Body of pancreas (tissue), 4 donors: ENCODE data around the gene PTPRN2. TPM values are rescaled to one million over a fixed set of nuclear protein-coding genes. Genes with fewer than 3 reads are reported as not detected.

Experiments used
- ATAC-seq: fragments of 150-250 bp; one replicate; pipeline ENCODE4 v1.9.1; 2016
- DNase-seq, 4 donors: peaks; one replicate each; pipeline ENCODE4 v3.0.0-alpha.2; 2019
- H3K27ac ChIP-seq, 4 donors: fragments of 200-600 bp; sonication (generic); 1 replicate in 3 of 4; 2 replicates in 1 of 4; pipeline versions ENCODE4 v1.5.1 to v1.6.1; 2016 to 2019; ENCODE audit warnings: mild to moderate bottlenecking in 1 of 4, mixed read lengths in 1 of 4, moderate library complexity in 1 of 4
- H3K27me3 ChIP-seq, 2 donors: fragments of 200-600 bp; sonication (generic); one replicate each; pipeline ENCODE4 v1.6.0; 2016; ENCODE audit warnings: mild to moderate bottlenecking in 1 of 2
- H3K36me3 ChIP-seq, 2 donors: fragments of 200-600 bp; sonication (generic); replicated peaks in 1 of 2; 2 replicates each; pipeline ENCODE4 v1.5.1; 2016; ENCODE audit warnings: low read depth in 2 of 2; ENCODE audit not compliant: insufficient read depth in 1 of 2
- H3K4me1 ChIP-seq: fragments of 200-600 bp; sonication (generic); one replicate; pipeline ENCODE4 v1.6.0; 2016
- H3K4me3 ChIP-seq, 2 donors: fragments of 200-600 bp; sonication (generic); 1 replicate in 1 of 2; 2 replicates in 1 of 2; pipeline ENCODE4 v1.5.1; 2016 to 2019
- H3K9me3 ChIP-seq, 3 donors: fragments of 200-600 bp; sonication (generic); 1 replicate in 2 of 3; 2 replicates in 1 of 3; pipeline ENCODE4 v1.5.1; 2016
- CTCF ChIP-seq, 7 experiments: fragments of 450-650 bp in 4 of 7; fragments of 200-600 bp in 3 of 7; sonication (generic) in 3 of 7; IDR thresholded peaks; one replicate each; pipeline ENCODE4 v1.5.1; 2016 to 2019; ENCODE audit warnings: antibody characterized with exemption in 7 of 7
- POLR2A ChIP-seq, 3 donors: fragments of 450-650 bp; IDR thresholded peaks; one replicate each; pipeline ENCODE4 v1.6.1; 2016; ENCODE audit warnings: antibody characterized with exemption in 3 of 3, mild to moderate bottlenecking in 2 of 3
- WGBS, 2 donors: methylation state at CpG; one replicate each; pipeline ENCODE4 v1.1.5; 2017; 5-methylcytosine and 5-hydroxymethylcytosine counted together
- intact Hi-C: fragments of 100-400 bp; cut with DNase I; formaldehyde crosslinking; loops from one replicate; pipeline ENCODE4 v1.15.1; 2023
- total RNA-seq, 2 donors: library from RNA; depleted of rRNA; stranded (reverse); fragments of >200 nt; gene quantifications; one replicate each; pipeline ENCODE4 v1.1.0, GENCODE V29; 2016

PTPRN2 gene
- total RNA-seq, 2 donors from 2014 or later, result 31.6 to 76.1 TPM

GRCh38 chr7:158313931-158314330 lies 273.7 kb downstream of the PTPRN2 start:
- intact Hi-C loops, result no loop called here
- H3K4me1 ChIP-seq, result no peaks in the 10 kb centered on the region
- H3K27me3 ChIP-seq, result no peaks in the 10 kb centered on the region
- no peak overlapping the region for H3K4me3 ChIP-seq
- no peaks in the 10 kb centered on the region for H3K36me3 ChIP-seq
- WGBS, 2 donors, result 86 to 87% methylated on average over 10 of the region's 10 CpGs
- H3K9me3 ChIP-seq, result no peaks in the 10 kb centered on the region
- no peak overlapping the region for H3K27ac ChIP-seq
- DNase-seq (no peak), ATAC-seq (no peak)
- no peak for TF ChIP-seq CTCF (IDR thresholded peaks at IDR 0.05)
- TF ChIP-seq POLR2A (IDR thresholded peaks at IDR 0.05), result no peak

- intact Hi-C loops, result no loop called here
- no peaks in the 10 kb centered on the region for H3K4me1 ChIP-seq
- no peaks in the 10 kb centered on the region for H3K36me3 ChIP-seq
- H3K9me3 ChIP-seq, result peaks cover 0 to 3% (median 0%) of the 10 kb centered on the region in 3 donors
- no peak overlapping the region for H3K4me3 ChIP-seq
- 94 to 99% methylated on average over 10 of the region's 10 CpGs for WGBS, 2 donors
- TF ChIP-seq CTCF (IDR thresholded peaks at IDR 0.05) (no peak), POLR2A (IDR thresholded peaks at IDR 0.05) (no peak)
- no peak for ATAC-seq
- H3K27me3 ChIP-seq, result no peaks in the 10 kb centered on the region
- no peak for DNase-seq
- no peak overlapping the region for H3K27ac ChIP-seq
Observed at GRCh38 chr7:158312789-158313188, 274.8 kb downstream of the PTPRN2 start.

- intact Hi-C loops, result no loop called here
- Histone ChIP-seq H3K36me3 (no peaks in the 10 kb centered on the region), H3K27me3 (no peaks in the 10 kb centered on the region), H3K27ac (no peak overlapping the region), H3K4me3 (no peak overlapping the region), H3K4me1 (no peaks in the 10 kb centered on the region), H3K9me3 (peaks cover 0 to 8% (median 0%) of the 10 kb centered on the region in 3 donors)
- no peak for DNase-seq
- 84 to 96% methylated on average over 11 of the region's 11 CpGs for WGBS, 2 donors
- no peak for ATAC-seq
- TF ChIP-seq CTCF (IDR thresholded peaks at IDR 0.05) (no peak), POLR2A (IDR thresholded peaks at IDR 0.05) (no peak)
Observed at GRCh38 chr7:158311791-158312190, 275.8 kb downstream of the PTPRN2 start.

GRCh38 chr7:158310924-158311666 lies 276.5 kb downstream of the PTPRN2 start:
- no peaks in the 10 kb centered on the region for H3K4me1 ChIP-seq
- peaks cover 0 to 8% (median 0%) of the 10 kb centered on the region in 3 donors for H3K9me3 ChIP-seq
- TF ChIP-seq CTCF (IDR thresholded peaks at IDR 0.05) (no peak), POLR2A (IDR thresholded peaks at IDR 0.05) (no peak)
- DNase-seq (no peak), ATAC-seq (no peak)
- H3K27ac ChIP-seq, result no peak overlapping the region
- no peaks in the 10 kb centered on the region for H3K27me3 ChIP-seq
- no peaks in the 10 kb centered on the region for H3K36me3 ChIP-seq
- H3K4me3 ChIP-seq, result no peak overlapping the region
- intact Hi-C loops, result no loop called here
- 75 to 79% methylated on average over 15 to 17 of the region's 17 CpGs for WGBS, 2 donors
